KMS-11 (cell line): Measurements from ENCODE around the gene SYCP2.

Source experiments
- H2AFZ ChIP-seq: fragments of 200-600 bp; sonication (generic); 2 replicates; pipeline ENCODE4 v1.6.1; 2016; ENCODE audit warnings: antibody characterized with exemption, mixed run types, low read depth
- H3K27ac ChIP-seq: fragments of 200-600 bp; sonication (generic); 2 replicates; pipeline ENCODE4 v1.6.1; 2016; ENCODE audit warnings: mild to moderate bottlenecking, mixed run types
- H3K27me3 ChIP-seq: fragments of 200-600 bp; sonication (generic); 2 replicates; pipeline ENCODE4 v1.6.1; 2017; ENCODE audit warnings: mild to moderate bottlenecking, low read depth, mixed run types, moderate library complexity; ENCODE audit not compliant: insufficient read depth
- H3K36me3 ChIP-seq: fragments of 200-600 bp; sonication (generic); 2 replicates; pipeline ENCODE4 v1.6.1; 2017; ENCODE audit warnings: mild to moderate bottlenecking, mixed run types; ENCODE audit not compliant: insufficient read depth
- H3K4me1 ChIP-seq: fragments of 200-600 bp; sonication (generic); 2 replicates; pipeline ENCODE4 v1.6.1; 2016; ENCODE audit warnings: mild to moderate bottlenecking, low read depth, mixed run types; ENCODE audit not compliant: poor library complexity, severe bottlenecking
- H3K4me2 ChIP-seq: fragments of 200-600 bp; sonication (generic); 2 replicates; pipeline ENCODE4 v1.7.0; 2016; ENCODE audit warnings: mild to moderate bottlenecking, mixed run types
- H3K4me3 ChIP-seq: fragments of 200-600 bp; sonication (generic); IDR thresholded peaks from 2 replicates; pipeline ENCODE4 v1.6.1; 2017; ENCODE audit warnings: low read depth, low read length, mixed read lengths; ENCODE audit not compliant: insufficient read depth
- H3K79me2 ChIP-seq: fragments of 200-600 bp; sonication (generic); 2 replicates; pipeline ENCODE4 v1.6.1; 2016; ENCODE audit warnings: low read depth, mixed run types; ENCODE audit not compliant: insufficient read depth
- H3K9ac ChIP-seq: fragments of 200-600 bp; sonication (generic); 2 replicates; pipeline ENCODE4 v1.6.1; 2016; ENCODE audit warnings: mild to moderate bottlenecking, mixed run types
- H4K20me1 ChIP-seq: fragments of 200-600 bp; sonication (generic); 2 replicates; pipeline ENCODE4 v1.6.1; 2016; ENCODE audit warnings: mild to moderate bottlenecking, mixed run types; ENCODE audit not compliant: insufficient read depth
- CTCF ChIP-seq: fragments of 200-600 bp; sonication (generic); conservative IDR thresholded peaks from 2 replicates; pipeline ENCODE4 v1.6.1; 2017; ENCODE audit warnings: low read depth, mild to moderate bottlenecking, antibody characterized with exemption, low read length, moderate library complexity, mixed read lengths

Gene SYCP2

DNA sequence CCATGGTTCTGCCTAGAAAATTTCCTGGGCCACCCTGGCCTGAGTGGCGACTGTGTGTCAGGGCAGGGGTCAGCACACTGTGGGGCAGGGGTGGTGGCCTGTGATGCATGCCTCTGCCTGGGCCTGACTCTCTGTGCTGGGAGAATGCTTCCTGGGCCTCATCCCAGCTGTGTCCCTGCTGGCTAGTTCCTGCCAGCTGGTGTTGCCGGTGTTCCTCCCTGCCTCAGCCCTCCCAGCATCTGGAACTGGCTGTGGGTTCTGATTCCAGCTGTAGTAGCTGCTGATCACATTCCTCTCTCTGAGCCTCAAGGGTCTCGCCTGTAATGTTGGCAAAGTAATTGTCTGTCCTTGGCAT is 101.5 kb downstream of the SYCP2 start:
- TF ChIP-seq CTCF, result no peak
- no peaks in the 10 kb centered on the region for H3K4me1 ChIP-seq
- no peak overlapping the region for H3K4me2 ChIP-seq

DNA sequence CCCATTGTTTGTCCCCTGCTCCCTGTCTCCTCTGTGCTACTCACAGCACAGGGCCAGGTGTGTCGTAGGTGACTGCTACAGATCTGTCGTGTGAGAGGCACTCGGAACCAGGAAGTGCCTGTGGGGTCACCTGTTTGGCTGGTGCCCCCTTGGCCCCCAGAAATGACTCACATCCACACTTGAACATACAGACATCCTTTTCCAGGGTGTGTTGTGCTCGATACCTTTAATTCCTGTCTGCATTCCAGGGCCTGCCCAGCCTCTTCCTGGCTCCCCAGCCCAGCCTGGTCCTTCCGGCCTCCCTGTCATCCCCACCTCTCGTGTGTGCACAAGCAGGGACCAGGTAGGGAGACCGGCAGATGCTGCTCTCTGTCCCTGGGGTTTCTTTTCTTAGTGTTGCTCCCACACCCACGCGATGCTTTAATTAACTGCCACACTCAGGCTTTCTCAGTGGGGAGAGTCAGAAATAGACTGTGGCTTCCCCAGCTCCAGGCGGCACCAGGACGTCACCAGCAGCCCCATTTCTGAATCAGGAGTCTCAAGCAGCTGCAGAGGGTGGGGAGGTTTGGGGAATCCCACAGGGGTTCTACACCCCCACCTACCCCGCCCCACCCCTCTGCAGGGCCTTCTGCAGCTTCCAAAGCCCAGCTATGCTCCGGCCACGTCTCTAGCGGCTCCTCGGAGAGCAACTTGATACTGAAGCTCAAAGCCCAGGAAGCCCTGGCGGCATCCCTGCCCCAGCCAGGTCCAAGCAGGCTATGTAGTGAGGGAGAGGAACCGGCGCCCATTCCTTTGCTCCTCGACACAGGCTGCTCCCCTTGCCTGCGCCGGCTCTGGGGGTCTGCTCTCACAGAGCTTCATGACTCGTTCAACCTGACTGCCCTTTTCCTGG is 102.2 kb downstream of the SYCP2 start:
- H3K4me2 ChIP-seq, result no peak overlapping the region

More for the DNA sequence above, 101.5 kb downstream of the SYCP2 start:
- no peak overlapping the region for H2AFZ ChIP-seq
- no peaks in the 10 kb centered on the region for H3K36me3 ChIP-seq
- H3K27me3 ChIP-seq, result no peaks in the 10 kb centered on the region; the same call in 1 of the 2 replicates
- no peaks in the 10 kb centered on the region for H4K20me1 ChIP-seq
- H3K27ac ChIP-seq, result no peak overlapping the region
- no peak overlapping the region for H3K9ac ChIP-seq
- H3K4me3 ChIP-seq, result no peak overlapping the region
- H3K79me2 ChIP-seq, result no peaks in the 10 kb centered on the region

GRCh38 chr20:59830665-59831023 is 102.8 kb downstream of the SYCP2 start:
- H3K27me3 ChIP-seq, result no peaks in the 10 kb centered on the region; the same call in 1 of the 2 replicates
- H3K79me2 ChIP-seq, result no peaks in the 10 kb centered on the region
- TF ChIP-seq CTCF, result no peak
- no peaks in the 10 kb centered on the region for H3K4me1 ChIP-seq
- no peak overlapping the region for H3K4me3 ChIP-seq
- no peaks in the 10 kb centered on the region for H4K20me1 ChIP-seq
- no peaks in the 10 kb centered on the region for H3K36me3 ChIP-seq
- no peak overlapping the region for H3K9ac ChIP-seq
- no peak overlapping the region for H3K27ac ChIP-seq
- H2AFZ ChIP-seq, result no peak overlapping the region
- no peak overlapping the region for H3K4me2 ChIP-seq

More for the DNA sequence above, 102.2 kb downstream of the SYCP2 start:
- no peaks in the 10 kb centered on the region for H3K79me2 ChIP-seq
- no peak overlapping the region for H3K9ac ChIP-seq
- H2AFZ ChIP-seq, result no peak overlapping the region
- no peaks in the 10 kb centered on the region for H3K4me1 ChIP-seq
- no peak overlapping the region for H3K4me3 ChIP-seq
- no peaks in the 10 kb centered on the region; the same call in 1 of the 2 replicates for H3K27me3 ChIP-seq
- TF ChIP-seq CTCF, result no peak
- no peaks in the 10 kb centered on the region for H4K20me1 ChIP-seq
- H3K27ac ChIP-seq, result no peak overlapping the region
- H3K36me3 ChIP-seq, result no peaks in the 10 kb centered on the region

GRCh38 chr20:59829786-59830664 is 103.4 kb downstream of the SYCP2 start:
- no peak overlapping the region for H3K4me3 ChIP-seq
- no peak overlapping the region for H3K27ac ChIP-seq
- no peaks in the 10 kb centered on the region for H3K79me2 ChIP-seq
- no peaks in the 10 kb centered on the region for H3K4me1 ChIP-seq
- H3K36me3 ChIP-seq, result no peaks in the 10 kb centered on the region
- no peaks in the 10 kb centered on the region; the same call in 1 of the 2 replicates for H3K27me3 ChIP-seq
- no peak for TF ChIP-seq CTCF
- no peaks in the 10 kb centered on the region for H4K20me1 ChIP-seq
- no peak overlapping the region for H3K9ac ChIP-seq
- no peak overlapping the region for H3K4me2 ChIP-seq
- no peak overlapping the region for H2AFZ ChIP-seq
